Right ventricle myocardium inferior (tissue), 1 donor: ENCODE data around the gene PHTF1. TPM values are rescaled to one million over a fixed set of nuclear protein-coding genes. Genes with fewer than 3 reads are reported as not detected.

Source experiments
- ATAC-seq: fragments of 200-7000 bp; cut with Tn5 transposase; one replicate; pipeline ENCODE4 v1.9.1; 2020; ENCODE audit warnings: mild to moderate bottlenecking, moderate library complexity
- DNase-seq: peaks from one replicate; pipeline ENCODE4 v3.0.0; 2021; ENCODE audit errors: missing footprints
- intact Hi-C: fragments of 100-400 bp; cut with DNase I; formaldehyde crosslinking; loops from one replicate; pipeline ENCODE4 v1.11.0; 2022
- total RNA-seq: library from RNA; stranded (reverse); fragmentation: NEBNext Ultra II Directional; extraction: Animal tissue kit (Norgen Biotek cat#: 25700); gene quantifications from one replicate; pipeline ENCODE4 v1.2.1, GENCODE V29; 2021
- donor health status: DM: no; HTN: yes; CAD: no; lungs with severe emphysema.

PHTF1 gene
- total RNA-seq, 1 donor from 2014 or later, result 6.4 TPM

DNA sequence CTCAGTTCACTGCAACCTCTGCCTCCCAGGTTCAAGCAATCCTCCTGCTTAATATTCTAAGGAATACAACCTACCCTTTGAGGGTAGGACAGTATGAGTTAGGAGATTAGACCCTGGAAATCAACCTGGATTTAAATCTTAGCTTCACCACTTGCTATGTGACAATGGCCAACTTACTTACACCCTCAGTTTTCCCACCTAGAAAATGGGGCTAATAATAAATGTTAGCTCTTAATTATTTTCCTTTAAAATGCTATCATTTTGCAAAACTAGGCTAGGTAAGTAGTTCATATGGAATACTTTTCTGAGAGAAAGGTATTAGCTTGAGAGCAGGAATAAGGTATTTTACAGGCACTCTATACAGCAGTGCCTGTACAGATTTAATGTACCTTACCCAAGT lies 110.8 kb downstream of the PHTF1 start:
- intact Hi-C loops, result no loop called here
- DNase-seq (no peak), ATAC-seq (no peak)

DNA sequence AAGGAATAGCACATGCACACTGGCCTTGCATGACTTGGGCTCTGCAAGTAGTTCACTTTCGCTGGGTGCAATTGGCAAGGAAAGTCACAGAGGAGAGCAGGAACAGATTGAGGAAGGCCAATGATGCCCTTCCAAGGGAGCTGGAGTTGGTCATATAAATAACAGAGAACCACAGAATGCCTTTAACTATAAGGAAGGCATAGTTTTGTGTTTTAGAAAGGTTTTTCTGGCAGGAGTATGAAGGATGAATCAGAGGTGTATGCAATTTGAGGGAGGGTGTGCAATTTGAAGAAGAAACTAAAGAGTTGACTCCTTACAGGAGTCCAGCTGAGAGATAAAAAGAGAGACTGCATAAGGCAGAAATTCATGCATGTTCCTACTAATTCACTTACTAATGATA lies 112.1 kb downstream of the PHTF1 start:
- intact Hi-C loops, result no loop called here
- no peak for DNase-seq
- no peak for ATAC-seq

Other genes with a start within 250 kb of the PHTF1 start
- 10.1 TPM for gene RSBN1, start 53.0 kb upstream of the PHTF1 start, total RNA-seq
- gene PTPN22, start 112.2 kb upstream of the PHTF1 start, total RNA-seq, result 0.43 TPM
- not detected for gene BCL2L15, start 128.1 kb upstream of the PHTF1 start, total RNA-seq
- gene AP4B1, start 145.3 kb upstream of the PHTF1 start, total RNA-seq, result 12.2 TPM
- gene DCLRE1B, start 145.8 kb upstream of the PHTF1 start, total RNA-seq, result 2.4 TPM
- gene HIPK1, start 169.8 kb upstream of the PHTF1 start, total RNA-seq, result 50.3 TPM
- gene OLFML3, start 220.0 kb upstream of the PHTF1 start, total RNA-seq, result 13.8 TPM